ENCODE results near the gene ATP2B2.

The ATP2B2 gene

DNA sequence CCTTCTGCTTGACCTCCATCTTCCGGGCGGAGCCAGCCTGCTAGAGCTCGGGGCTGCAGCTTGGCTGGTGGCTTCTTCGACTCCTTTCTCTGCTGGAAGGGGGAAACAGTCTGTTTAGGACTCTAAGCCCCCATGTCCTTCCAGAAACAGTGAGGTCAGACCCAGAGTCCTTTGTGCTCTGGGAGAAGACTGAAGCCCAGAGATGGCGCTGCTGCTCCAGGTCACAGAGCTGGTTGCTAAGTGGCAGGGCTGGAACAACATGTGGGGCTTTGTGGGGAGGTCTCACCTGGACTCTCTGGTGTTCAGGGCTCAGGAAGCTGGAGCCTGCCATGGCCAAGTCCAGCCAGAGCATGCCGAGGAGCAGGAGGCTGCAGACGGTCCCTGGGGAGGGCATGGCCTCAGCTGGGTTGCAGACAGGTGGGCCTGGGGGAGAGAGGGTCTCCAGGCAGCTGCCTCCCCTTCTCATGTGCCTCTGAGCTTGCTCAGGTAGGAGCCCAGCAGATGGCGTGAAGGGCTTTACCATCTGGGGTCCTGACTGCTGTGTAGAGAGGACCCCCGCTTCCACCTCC is 215.5 kb downstream of the ATP2B2 start:
- Histone ChIP-seq H3K36me3 (peaks cover 38 to 75% (median 62%) of the 10 kb centered on the region in 11 experiments; a peak in 21 of 22 replicates), H3K9me3 (replicated peaks in 1 of 11) (no peaks in the 10 kb centered on the region), H3K27me3 (no peaks in the 10 kb centered on the region), H3K4me1 (peaks cover 75 to 100% (median 97%) of the 10 kb centered on the region in 10 experiments), H3K27ac (peak overlapping the region in 9 of 11 experiments; percentile 15 to 94 (median 88); a peak in 16 of 22 replicates), H3K4me3 (peak overlapping the region in 1 of 10 experiments; percentile 5; a peak in 1 of 20 replicates), H3K9ac (peak overlapping the region in 8 of 11 experiments; percentile 14 to 84 (median 78); a peak in 10 of 22 replicates), H3K4me2 (peak overlapping the region; percentile 82 to 98 (median 91)), H4K20me1 (peaks cover 0 to 17% (median 1%) of the 10 kb centered on the region in 11 experiments; a peak in 8 of 22 replicates)
- TF ChIP-seq Cebpa-rat (IDR thresholded peaks at IDR 0.05), result no peak

DNA sequence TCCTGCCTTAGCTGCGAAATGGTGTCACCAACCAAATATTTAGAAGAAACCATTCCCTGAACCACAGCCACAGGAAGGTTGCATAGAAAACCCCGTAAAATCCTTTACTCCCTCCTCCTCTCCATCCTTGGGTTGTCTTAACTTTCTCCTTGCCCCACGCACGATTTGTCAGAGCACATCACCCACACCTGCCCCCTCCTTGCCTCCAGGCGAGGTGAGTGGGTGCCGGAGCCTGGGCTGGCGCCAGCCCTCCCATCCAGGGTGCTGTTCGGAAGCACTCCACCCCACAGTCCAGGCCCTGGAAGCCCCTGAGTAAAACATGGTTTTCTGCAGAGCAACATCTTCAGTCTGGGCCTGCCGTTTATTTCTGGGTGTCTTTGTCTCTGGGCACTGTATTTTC is 216.3 kb downstream of the ATP2B2 start:
- peak overlapping the region in 10 of 11 experiments; percentile 3 to 98 (median 92); a peak in 19 of 22 replicates for H3K4me2 ChIP-seq
- H4K20me1 ChIP-seq, result peaks cover 0 to 25% (median 6%) of the 10 kb centered on the region in 11 experiments; a peak in 8 of 22 replicates
- no peak overlapping the region for H3K4me3 ChIP-seq
- H3K4me1 ChIP-seq, result peaks cover 76 to 100% (median 97%) of the 10 kb centered on the region in 10 experiments
- peak overlapping the region in 8 of 11 experiments; percentile 82 to 94 (median 88); a peak in 11 of 22 replicates for H3K27ac ChIP-seq
- H3K9me3 ChIP-seq (replicated peaks in 1 of 11), result no peaks in the 10 kb centered on the region
- H3K27me3 ChIP-seq, result no peaks in the 10 kb centered on the region
- H3K9ac ChIP-seq, result peak overlapping the region in 8 of 11 experiments; percentile 14 to 84 (median 32); a peak in 11 of 22 replicates
- peaks cover 40 to 75% (median 58%) of the 10 kb centered on the region in 11 experiments; a peak in 21 of 22 replicates for H3K36me3 ChIP-seq
- no peak for TF ChIP-seq Cebpa-rat (IDR thresholded peaks at IDR 0.05)

DNA sequence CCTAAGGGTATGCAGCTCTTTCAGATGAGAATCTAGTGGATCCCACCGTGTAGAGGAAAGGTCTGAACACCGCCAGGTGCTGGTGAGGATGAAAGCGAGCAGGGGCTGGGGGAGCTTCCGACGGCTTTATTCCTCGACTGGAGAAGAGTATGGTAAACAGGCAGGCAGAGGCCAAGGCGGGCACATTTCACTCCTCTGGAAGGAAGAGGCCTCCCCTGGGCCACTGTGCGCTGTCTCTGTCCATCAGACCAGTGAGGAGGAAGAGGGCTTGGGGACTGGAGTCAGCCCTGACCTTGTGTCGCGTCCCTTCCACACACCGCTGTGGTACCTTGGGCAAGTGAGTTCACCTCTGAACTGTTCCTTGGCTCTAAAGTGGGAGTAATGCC is 216.8 kb downstream of the ATP2B2 start:
- no peaks in the 10 kb centered on the region for H3K27me3 ChIP-seq
- no peak overlapping the region for H3K4me3 ChIP-seq
- peak overlapping the region in 6 of 11 experiments; percentile 19 to 94 (median 90); a peak in 9 of 22 replicates for H3K27ac ChIP-seq
- peak overlapping the region in 2 of 11 experiments; percentile 80 to 84; a peak in 4 of 22 replicates for H3K9ac ChIP-seq
- TF ChIP-seq Cebpa-rat (IDR thresholded peaks at IDR 0.05), result no peak
- no peaks in the 10 kb centered on the region for H3K9me3 ChIP-seq (replicated peaks in 1 of 11)
- peak overlapping the region in 8 of 11 experiments; percentile 86 to 98 (median 92); a peak in 14 of 22 replicates for H3K4me2 ChIP-seq
- H3K36me3 ChIP-seq, result peaks cover 45 to 75% (median 62%) of the 10 kb centered on the region in 11 experiments; a peak in 21 of 22 replicates
- H3K4me1 ChIP-seq, result peaks cover 76 to 100% (median 97%) of the 10 kb centered on the region in 10 experiments
- H4K20me1 ChIP-seq, result peaks cover 0 to 30% (median 6%) of the 10 kb centered on the region in 11 experiments; a peak in 8 of 22 replicates

DNA sequence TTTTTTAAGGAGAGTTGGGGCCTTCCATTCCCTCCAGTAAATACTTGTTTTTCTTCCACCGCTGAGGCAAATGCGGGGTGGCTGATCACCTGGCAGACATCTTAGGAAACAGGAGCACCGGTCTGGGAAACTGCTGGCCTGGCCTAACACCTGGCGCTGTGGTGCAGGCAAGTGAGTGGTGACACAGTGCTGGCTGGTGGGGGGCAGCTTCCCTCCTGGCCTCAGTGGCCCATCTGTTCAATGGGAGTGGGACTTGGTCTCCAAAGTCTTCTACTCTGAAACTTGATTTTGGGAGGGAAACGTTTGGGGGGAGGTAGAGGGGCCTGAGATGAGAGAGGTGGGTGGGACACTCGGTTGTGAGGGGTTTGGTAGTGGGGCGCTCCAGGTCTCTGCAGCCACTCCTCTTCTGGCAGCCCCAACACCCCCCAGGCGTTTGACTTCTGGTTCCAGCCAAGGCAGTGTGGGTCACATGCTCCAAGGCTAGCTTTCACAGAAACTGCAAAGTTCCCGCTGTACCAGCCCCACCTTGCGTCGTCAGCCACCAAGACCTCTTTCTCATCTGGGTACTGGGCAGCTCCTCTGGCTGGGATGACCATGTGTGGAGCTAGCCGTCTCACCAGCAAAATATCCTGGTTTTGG is 217.3 kb downstream of the ATP2B2 start:
- peaks cover 50 to 79% (median 68%) of the 10 kb centered on the region in 11 experiments; a peak in 21 of 22 replicates for H3K36me3 ChIP-seq
- peaks cover 0 to 34% (median 6%) of the 10 kb centered on the region in 11 experiments; a peak in 8 of 22 replicates for H4K20me1 ChIP-seq
- no peak overlapping the region; a peak in 1 of 22 replicates for H3K9ac ChIP-seq
- no peaks in the 10 kb centered on the region for H3K9me3 ChIP-seq (replicated peaks in 1 of 11)
- peak overlapping the region in 5 of 11 experiments; percentile 19 to 94 (median 90); a peak in 7 of 22 replicates for H3K27ac ChIP-seq
- no peaks in the 10 kb centered on the region for H3K27me3 ChIP-seq
- TF ChIP-seq Cebpa-rat (IDR thresholded peaks at IDR 0.05), result no peak
- H3K4me1 ChIP-seq, result peaks cover 76 to 100% (median 97%) of the 10 kb centered on the region in 10 experiments
- no peak overlapping the region for H3K4me3 ChIP-seq
- peak overlapping the region in 8 of 11 experiments; percentile 86 to 98 (median 92); a peak in 13 of 22 replicates for H3K4me2 ChIP-seq

DNA sequence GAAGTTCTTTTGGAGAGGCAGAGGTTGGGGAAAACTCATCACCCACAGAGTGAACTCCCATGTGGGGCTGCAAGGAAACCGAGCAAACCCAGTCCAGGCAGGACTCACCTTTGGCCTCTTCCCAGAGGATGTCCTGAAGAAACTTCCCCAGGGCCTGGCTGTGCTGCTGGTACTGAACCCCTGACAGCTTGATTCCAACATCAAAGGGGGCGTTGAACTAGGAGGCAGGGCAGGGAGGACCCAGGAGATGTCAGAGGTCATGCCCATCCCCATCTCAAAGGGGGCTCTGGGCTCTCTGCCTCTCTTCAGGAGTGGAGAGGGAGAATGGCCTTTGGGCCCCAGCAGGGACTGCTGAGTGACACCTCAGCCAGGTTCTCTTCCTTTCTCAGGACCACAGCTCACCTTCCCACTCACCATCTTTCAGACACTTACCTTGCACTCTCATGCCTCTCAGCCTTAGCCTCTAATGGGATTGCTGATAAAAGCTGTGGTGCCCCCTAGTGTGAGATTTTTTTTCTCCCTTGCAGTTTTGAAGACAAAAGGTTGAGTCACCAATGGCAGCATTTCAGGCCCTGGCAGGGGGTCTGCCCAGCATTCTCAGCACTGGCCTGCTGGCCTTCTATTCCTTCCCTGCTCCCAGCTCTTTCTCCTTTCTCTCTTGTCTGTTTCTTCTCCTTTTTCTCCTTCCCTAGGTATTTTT is 218.6 kb downstream of the ATP2B2 start:
- H3K4me3 ChIP-seq, result no peak overlapping the region
- H3K36me3 ChIP-seq, result peaks cover 59 to 88% (median 77%) of the 10 kb centered on the region in 11 experiments; a peak in 21 of 22 replicates
- no peaks in the 10 kb centered on the region for H3K27me3 ChIP-seq
- H3K4me1 ChIP-seq, result peaks cover 76 to 100% (median 99%) of the 10 kb centered on the region in 10 experiments
- no peak for TF ChIP-seq Cebpa-rat (IDR thresholded peaks at IDR 0.05)
- H3K9ac ChIP-seq, result no peak overlapping the region
- H4K20me1 ChIP-seq, result peaks cover 0 to 37% (median 6%) of the 10 kb centered on the region in 11 experiments; a peak in 9 of 22 replicates
- H3K27ac ChIP-seq, result peak overlapping the region in 5 of 11 experiments; percentile 1 to 94 (median 77); a peak in 6 of 22 replicates
- H3K4me2 ChIP-seq, result peak overlapping the region in 8 of 11 experiments; percentile 2 to 89 (median 78); a peak in 13 of 22 replicates
- no peaks in the 10 kb centered on the region for H3K9me3 ChIP-seq (replicated peaks in 1 of 11)

DNA sequence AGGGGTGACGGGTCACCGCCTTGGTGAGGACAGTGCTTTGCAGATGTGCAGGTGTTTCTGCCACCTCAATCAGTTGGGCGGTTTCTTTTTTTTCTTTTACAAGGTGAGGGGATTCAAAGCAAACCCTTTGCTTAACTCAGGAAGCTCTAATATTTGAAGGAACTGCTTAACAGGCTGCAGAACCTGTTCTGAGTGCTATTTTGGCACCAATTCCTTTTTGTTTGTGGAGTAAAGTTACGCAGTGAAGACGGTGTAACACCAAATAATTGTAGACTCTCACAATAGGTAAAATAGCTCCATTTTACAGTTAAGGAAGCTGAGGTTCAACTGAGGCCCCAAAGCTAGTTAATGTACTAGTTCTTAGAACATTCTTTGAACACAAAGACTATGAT is 219.3 kb downstream of the ATP2B2 start:
- H3K4me2 ChIP-seq, result peak overlapping the region; percentile 72 to 89 (median 80); a peak in 21 of 22 replicates
- peak overlapping the region in 3 of 11 experiments; percentile 21 to 30 (median 21); a peak in 3 of 22 replicates for H3K9ac ChIP-seq
- no peak overlapping the region for H3K4me3 ChIP-seq
- peaks cover 73 to 100% (median 99%) of the 10 kb centered on the region in 10 experiments for H3K4me1 ChIP-seq
- H3K27ac ChIP-seq, result peak overlapping the region in 7 of 11 experiments; percentile 17 to 94 (median 66); a peak in 9 of 22 replicates
- no peaks in the 10 kb centered on the region for H3K9me3 ChIP-seq (replicated peaks in 1 of 11)
- H3K36me3 ChIP-seq, result peaks cover 60 to 92% (median 80%) of the 10 kb centered on the region in 11 experiments
- H3K27me3 ChIP-seq, result no peaks in the 10 kb centered on the region
- TF ChIP-seq Cebpa-rat (IDR thresholded peaks at IDR 0.05), result no peak
- peaks cover 0 to 40% (median 6%) of the 10 kb centered on the region in 11 experiments; a peak in 10 of 22 replicates for H4K20me1 ChIP-seq

DNA sequence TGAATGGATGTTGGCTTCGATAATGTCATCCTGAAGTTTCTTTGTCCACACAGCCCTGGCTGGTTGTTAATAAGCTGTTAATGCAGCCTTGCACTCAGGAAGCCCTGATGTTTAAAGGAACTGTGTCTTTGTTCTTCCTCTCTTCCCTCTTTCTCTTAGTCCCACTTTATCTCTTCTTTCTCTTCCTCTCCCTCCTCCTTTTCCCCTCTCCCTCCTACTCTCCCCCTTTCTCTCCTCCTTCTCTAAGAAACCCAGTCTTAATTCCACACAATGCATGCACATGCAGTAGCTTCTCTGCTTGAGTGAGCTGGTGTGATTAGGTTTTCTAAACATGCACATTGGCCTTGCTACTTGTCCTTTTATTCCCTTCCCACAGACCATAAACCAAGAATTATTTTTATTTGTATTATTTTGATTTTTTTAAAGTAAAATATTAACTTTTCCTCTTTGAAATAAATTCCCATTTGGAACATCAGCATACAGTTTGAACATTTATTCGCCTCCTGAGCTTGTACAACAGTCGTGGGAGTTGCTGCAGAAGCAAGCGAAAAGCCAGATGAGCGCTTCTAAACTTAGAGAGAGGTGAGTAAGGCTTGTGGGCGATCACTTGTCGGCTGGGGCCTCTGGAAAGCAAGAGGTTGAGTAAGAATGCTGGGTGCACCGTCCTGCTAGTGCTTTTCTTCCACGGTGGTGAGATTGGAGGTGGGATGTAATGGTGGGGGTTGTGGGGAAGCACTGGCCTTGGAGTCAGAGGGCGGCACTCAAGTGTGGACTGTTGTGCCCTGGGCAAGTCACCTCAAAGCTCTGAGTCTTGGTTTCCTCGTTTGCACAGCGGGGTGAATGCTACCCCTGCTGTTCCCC is 219.9 kb downstream of the ATP2B2 start:
- TF ChIP-seq Cebpa-rat (IDR thresholded peaks at IDR 0.05), result no peak
- Histone ChIP-seq H3K4me1 (peaks cover 67 to 100% (median 99%) of the 10 kb centered on the region in 10 experiments), H3K27me3 (no peaks in the 10 kb centered on the region), H3K36me3 (peaks cover 67 to 93% (median 82%) of the 10 kb centered on the region in 11 experiments), H3K4me3 (no peak overlapping the region), H3K27ac (peak overlapping the region in 9 of 11 experiments; percentile 43 to 94 (median 65); a peak in 18 of 22 replicates), H3K4me2 (peak overlapping the region; percentile 72 to 89 (median 80)), H3K9ac (peak overlapping the region in 8 of 11 experiments; percentile 28 to 60 (median 48); a peak in 11 of 22 replicates), H3K9me3 (replicated peaks in 1 of 11) (no peaks in the 10 kb centered on the region), H4K20me1 (peaks cover 0 to 46% (median 10%) of the 10 kb centered on the region in 11 experiments; a peak in 13 of 22 replicates)

Measured in BLaER1 treated with 17β-estradiol and CSF1 and Interleukin-3, amounts not matched to agents 10 nM and 100 nM (cell line).